ENCODE data around the gene CREBL2. TPM values are rescaled to one million over a fixed set of nuclear protein-coding genes. Genes with fewer than 3 reads are reported as not detected.

The CREBL2 gene
- 18.9 and 21.7 TPM in 2 replicates for total RNA-seq

GRCh38 chr12:12611512-12612306 is at the start of gene CREBL2:
CREBL2 (plus strand) TSS chr12:12611876; CDS start chr12:12612173, 297 bp downstream.

GRCh38 chr12:12562585-12563261 is 49.0 kb upstream of the CREBL2 start, which contains the start of gene DUSP16:
DUSP16 (minus strand) TSS chr12:12562863; CDS start chr12:12521098, 41,765 bp downstream.

Other genes with a start within 250 kb of the CREBL2 start
- 9.4 and 11.1 TPM in 2 replicates for gene DUSP16, start 49.0 kb upstream of the CREBL2 start, total RNA-seq
- 0.27 and 0.54 TPM in 2 replicates for gene GPR19, start 84.3 kb downstream of the CREBL2 start, total RNA-seq
- gene CDKN1B, start 105.5 kb downstream of the CREBL2 start, total RNA-seq, result 19.5 and 26.8 TPM in 2 replicates
- 52.4 and 53.7 TPM in 2 replicates for gene APOLD1, start 173.8 kb downstream of the CREBL2 start, total RNA-seq
- 77.3 and 82.4 TPM in 2 replicates for gene DDX47, start 201.5 kb downstream of the CREBL2 start, total RNA-seq